GM23338 (cell line): ENCODE results near the gene GET3.

ENCODE experiments used
- CTCF ChIP-seq, 2 experiments: fragments of 200-600 bp in 1 of 2; sonication (generic) in 1 of 2; conservative IDR thresholded peaks; 2 replicates each; pipeline versions ENCODE4 v1.5.1 to v1.6.1; 2016 to 2017; ENCODE audit warnings: antibody characterized with exemption in 2 of 2, low read depth in 2 of 2, mild to moderate bottlenecking in 2 of 2, moderate library complexity in 1 of 2
- EZH2 ChIP-seq: fragments of 200-600 bp; sonication (generic); IDR thresholded peaks from one replicate; pipeline ENCODE4 v1.8.0; 2017; ENCODE audit warnings: antibody characterized with exemption, mild to moderate bottlenecking, low read depth; ENCODE audit not compliant: unreplicated experiment
- EZH2phosphoT487 ChIP-seq: fragments of 200-600 bp; sonication (generic); IDR thresholded peaks from one replicate; pipeline ENCODE4 v1.8.1; 2018; ENCODE audit warnings: antibody characterized with exemption; ENCODE audit not compliant: unreplicated experiment
- JUNB ChIP-seq: IDR thresholded peaks from one replicate; pipeline ENCODE4 v1.6.1; 2016; ENCODE audit warnings: antibody characterized with exemption; ENCODE audit not compliant: unreplicated experiment
- NANOG ChIP-seq: IDR thresholded peaks from 2 replicates; pipeline ENCODE4 v1.6.1; 2016; ENCODE audit warnings: antibody characterized with exemption, borderline replicate concordance
- POLR2AphosphoS5 ChIP-seq: IDR thresholded peaks from 2 replicates; pipeline ENCODE4 v1.6.1; 2016; ENCODE audit warnings: antibody characterized with exemption, low read depth
- TF ChIP-seq, protein P1 (sequence below): IDR thresholded peaks from one replicate; pipeline ENCODE4 v1.6.1; 2018; ENCODE audit warnings: antibody characterized with exemption; ENCODE audit not compliant: unreplicated experiment

DNA sequence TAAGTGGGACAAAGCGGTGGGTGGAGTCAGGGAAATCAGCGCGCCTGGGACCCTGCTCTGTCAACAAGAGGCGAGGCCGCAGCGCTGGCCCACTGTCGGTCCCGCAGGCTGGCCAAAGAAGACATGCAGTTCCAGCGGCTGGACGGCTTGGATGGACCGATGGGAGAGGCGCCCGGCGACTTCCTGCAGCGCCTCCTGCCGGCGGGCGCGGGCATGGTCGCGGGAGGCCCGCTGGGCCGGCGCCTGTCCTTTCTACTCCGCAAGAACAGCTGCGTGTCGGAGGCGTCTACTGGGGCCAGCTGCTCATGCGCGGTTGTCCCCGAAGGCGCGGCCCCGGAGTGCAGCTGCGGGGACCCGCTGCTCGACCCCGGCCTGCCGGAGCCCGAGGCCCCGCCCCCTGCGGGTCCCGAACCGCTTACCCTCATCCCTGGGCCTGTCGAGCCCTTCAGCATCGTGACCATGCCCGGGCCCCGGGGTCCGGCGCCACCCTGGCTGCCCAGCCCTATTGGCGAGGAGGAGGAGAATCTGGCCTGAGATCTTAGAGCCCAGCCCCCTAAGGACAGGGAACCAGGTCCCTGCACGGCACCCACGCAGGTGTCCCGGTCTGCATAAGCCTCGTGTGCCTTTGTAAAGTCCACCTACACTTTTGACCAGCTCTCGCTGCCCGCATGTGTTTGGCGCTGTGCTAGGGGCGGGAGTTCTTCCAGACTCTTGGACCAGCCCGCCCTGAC is 20.4 kb downstream of the GET3 start:
- TF ChIP-seq EZH2 = no peak
- peak; percentile 78 to 94 for TF ChIP-seq CTCF (conservative IDR thresholded peaks at IDR 0.05; ENCODE audit: low read depth in 2 of 2)
- TF ChIP-seq EZH2phosphoT487 = no peak
- TF ChIP-seq, protein P1, sequence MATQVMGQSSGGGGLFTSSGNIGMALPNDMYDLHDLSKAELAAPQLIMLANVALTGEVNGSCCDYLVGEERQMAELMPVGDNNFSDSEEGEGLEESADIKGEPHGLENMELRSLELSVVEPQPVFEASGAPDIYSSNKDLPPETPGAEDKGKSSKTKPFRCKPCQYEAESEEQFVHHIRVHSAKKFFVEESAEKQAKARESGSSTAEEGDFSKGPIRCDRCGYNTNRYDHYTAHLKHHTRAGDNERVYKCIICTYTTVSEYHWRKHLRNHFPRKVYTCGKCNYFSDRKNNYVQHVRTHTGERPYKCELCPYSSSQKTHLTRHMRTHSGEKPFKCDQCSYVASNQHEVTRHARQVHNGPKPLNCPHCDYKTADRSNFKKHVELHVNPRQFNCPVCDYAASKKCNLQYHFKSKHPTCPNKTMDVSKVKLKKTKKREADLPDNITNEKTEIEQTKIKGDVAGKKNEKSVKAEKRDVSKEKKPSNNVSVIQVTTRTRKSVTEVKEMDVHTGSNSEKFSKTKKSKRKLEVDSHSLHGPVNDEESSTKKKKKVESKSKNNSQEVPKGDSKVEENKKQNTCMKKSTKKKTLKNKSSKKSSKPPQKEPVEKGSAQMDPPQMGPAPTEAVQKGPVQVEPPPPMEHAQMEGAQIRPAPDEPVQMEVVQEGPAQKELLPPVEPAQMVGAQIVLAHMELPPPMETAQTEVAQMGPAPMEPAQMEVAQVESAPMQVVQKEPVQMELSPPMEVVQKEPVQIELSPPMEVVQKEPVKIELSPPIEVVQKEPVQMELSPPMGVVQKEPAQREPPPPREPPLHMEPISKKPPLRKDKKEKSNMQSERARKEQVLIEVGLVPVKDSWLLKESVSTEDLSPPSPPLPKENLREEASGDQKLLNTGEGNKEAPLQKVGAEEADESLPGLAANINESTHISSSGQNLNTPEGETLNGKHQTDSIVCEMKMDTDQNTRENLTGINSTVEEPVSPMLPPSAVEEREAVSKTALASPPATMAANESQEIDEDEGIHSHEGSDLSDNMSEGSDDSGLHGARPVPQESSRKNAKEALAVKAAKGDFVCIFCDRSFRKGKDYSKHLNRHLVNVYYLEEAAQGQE = no peak
- no peak; the same call in 1 of the 2 replicates for TF ChIP-seq POLR2AphosphoS5
- TF ChIP-seq JUNB = no peak
- TF ChIP-seq NANOG = no peak
